ENCODE measurements around the gene LRP1.

LRP1 gene

DNA sequence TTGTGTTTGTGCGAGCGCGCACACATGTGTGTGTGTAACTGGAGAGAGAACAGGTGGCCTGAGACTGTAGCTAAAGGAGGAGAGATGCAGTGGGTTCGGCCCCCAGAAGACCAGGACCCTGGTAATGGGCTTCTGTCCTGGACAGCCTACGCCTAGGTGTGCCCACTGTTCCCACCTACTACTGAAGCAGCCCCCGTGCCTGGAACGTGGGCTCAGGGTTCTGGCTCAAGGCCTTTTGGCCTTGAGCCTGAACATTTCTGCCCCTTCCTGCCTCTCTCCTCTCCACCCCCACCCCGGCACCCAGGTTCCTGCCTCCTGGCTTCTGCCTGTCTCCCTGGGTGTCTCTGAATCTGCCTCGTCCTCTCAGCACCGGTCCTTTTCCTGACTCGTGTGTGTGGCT lies 86.8 kb downstream of the LRP1 start:
- ATAC-seq = no peak

GRCh38 chr12:57215668-57216013 lies 87.4 kb downstream of the LRP1 start:
- ATAC-seq = peak; percentile 47 to 56

DNA sequence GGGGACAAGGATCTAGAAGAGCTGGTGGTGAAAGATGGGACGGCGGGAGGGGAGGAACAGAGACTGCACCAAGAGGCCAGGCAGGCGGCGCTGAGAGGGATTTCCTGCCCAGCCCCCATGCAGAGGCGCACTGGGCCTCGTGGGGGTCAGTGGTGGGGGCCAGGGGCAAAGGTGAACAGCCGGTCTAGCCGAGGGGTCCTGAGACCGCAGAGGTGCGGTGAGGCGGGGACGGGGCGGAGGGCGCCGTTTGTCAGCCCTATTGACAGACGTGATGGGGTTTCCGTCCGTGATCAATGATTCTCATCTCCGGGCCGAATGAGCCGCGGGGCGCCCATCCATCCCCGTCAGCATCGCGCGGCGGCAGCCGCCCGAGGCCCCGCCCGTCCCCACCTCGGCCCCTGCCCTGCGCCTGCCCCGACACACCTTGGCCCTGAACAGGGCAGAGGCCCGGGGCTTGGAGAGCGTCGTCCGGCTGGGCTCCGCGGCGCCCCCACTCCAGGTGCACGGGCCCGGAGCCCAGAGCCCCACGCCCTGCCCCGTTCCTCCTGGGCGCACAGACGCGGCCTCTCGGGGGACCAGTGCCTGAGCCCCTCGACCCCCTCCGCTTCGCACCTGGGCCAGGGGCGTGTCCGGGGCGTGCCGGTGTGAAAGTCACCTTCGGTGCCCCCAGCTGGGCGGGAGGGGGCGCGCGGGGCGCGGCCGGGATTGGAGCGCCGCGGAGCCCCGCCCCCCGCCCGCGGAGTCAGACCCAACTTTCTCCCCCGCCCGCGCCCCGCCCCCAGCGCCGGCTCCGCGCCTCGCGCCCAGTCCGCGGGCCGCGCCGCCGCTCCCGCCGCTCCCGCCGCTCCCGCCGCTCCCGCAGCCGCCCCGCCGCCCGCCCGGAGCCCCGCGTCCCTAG lies 88.0 kb downstream of the LRP1 start, which contains the start of gene NXPH4:
Gene NXPH4, plus strand, starts transcription at position 781 of the 898 bp plus-strand sequence. CDS start 176 bp downstream, outside the sequence.
- ATAC-seq = peak; percentile 10 to 14

GRCh38 chr12:57216921-57217879 lies 88.9 kb downstream of the LRP1 start:
- no peak for ATAC-seq

DNA sequence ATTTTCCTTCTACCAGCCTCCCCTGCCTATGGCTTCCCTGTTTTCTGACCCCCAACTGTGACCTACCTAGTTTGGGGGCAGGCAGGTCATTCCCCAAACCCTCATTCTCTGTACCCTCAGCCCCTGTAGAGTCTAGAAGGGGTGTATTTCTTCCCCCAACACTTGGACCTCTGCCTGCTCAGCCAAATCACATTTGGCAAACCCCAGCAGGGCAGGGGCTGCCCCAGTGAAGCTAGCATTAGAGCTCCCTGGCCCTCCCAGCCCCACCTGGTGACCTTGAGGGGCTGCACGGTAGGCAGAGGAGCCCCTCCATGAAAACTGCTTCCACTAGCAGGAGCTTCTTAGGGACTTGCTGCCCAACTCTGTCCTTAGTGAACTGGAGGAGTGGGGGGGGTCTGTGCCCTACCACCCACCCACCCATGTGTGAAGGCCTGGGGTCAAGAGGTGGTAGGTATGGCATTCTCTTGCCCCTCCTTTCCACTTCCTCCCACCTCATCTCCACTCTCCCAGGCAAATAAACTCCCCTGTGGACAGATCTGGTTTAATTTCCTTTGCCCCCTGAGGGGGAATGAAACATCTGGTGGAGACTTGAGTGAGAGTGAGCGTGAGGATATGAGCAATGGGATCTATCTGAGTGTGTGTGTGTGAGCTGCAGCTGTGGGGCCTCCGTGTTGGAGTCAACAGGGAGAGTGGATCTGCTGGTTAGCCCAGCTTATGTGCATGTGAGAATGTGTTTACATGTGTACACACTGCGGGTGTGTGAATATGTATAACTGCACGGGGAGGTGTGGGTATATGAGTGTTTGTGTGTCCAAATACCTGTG lies 90.0 kb downstream of the LRP1 start:
- ATAC-seq = no peak

DNA sequence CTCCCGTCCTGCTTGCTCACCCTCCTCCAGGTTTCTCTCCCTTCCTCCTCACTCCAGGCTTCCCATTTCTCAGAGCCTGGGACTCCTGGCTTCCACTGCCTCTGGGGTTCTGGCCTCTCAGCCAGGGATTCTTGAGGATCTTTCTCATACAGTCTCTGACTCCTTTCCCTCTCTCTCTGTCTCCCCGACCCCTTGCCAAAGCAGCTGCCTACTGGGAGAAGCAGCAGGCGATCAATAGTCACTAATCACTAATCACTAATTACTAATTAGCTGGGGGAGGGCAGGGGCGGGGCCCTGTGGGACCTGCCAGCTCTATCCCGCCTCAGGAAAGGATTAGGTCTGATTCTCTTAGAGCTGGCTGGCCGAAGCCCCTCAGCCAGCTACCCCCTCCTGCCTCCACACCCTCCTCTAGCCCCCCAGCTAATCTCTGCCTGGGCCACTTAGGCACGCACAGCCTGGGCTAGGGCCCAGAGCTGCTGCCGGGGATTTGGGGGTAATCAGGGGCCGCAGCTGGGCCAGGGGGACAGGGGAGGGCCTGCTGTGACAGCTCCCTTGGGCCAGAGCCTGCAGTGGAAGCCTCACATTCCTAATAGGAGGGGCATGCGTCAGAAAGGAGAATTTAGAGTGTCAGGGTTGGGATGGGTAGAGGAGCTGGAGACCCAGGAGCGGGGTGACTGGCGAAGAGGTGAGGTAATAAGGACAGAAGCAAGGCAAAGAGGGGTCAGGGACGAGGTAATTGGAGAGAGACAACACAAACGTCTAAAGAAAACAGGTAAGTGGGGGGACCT lies 91.1 kb downstream of the LRP1 start:
- ATAC-seq = no peak

GRCh38 chr12:57219993-57220754 lies 91.9 kb downstream of the LRP1 start:
- no peak for ATAC-seq

- no peak for ATAC-seq
These were observed 92.5 kb downstream of the LRP1 start for GRCh38 chr12:57220770-57221168.

- ATAC-seq = no peak
These were observed 93.1 kb downstream of the LRP1 start for GRCh38 chr12:57221169-57221917.

GRCh38 chr12:57222286-57223190 lies 94.3 kb downstream of the LRP1 start:
- ATAC-seq = no peak

- ATAC-seq = peak in 1 of 2 donors; percentile 11
These were observed 95.2 kb downstream of the LRP1 start for GRCh38 chr12:57223191-57224165.

DNA sequence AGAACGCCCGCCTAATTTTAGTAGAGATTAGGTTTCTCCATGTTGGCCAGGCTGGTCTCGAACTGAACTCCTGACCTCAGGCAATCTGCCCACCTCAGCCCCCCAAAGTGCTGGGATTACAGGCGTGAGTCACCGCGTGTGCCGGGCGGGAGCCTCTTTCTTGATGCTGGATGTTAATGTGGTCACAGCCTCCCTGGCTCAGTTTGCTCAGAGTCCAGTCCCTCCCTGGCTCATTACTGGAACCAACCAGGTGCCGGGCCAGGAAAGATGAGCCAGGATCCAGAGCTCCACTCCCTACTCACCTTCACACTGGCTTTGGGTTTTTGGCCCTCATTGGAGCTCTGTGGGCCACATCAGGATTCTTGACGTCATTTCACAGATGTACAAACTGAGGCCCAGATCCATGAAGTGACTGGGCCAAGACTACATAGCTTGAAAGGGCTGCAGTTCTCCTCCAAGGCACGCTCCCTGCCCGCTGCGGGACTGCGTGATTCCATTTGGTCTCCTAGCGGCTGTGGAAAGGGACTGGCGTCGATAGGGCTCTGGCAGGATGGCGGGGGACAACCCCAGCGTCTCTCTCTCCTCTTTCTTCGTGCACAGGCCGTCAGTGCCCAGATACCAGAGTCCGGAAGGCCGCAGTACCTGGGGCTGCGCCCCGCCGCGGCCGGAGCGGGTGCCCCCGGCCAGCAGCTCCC lies 96.1 kb downstream of the LRP1 start:
- no peak for ATAC-seq

DNA sequence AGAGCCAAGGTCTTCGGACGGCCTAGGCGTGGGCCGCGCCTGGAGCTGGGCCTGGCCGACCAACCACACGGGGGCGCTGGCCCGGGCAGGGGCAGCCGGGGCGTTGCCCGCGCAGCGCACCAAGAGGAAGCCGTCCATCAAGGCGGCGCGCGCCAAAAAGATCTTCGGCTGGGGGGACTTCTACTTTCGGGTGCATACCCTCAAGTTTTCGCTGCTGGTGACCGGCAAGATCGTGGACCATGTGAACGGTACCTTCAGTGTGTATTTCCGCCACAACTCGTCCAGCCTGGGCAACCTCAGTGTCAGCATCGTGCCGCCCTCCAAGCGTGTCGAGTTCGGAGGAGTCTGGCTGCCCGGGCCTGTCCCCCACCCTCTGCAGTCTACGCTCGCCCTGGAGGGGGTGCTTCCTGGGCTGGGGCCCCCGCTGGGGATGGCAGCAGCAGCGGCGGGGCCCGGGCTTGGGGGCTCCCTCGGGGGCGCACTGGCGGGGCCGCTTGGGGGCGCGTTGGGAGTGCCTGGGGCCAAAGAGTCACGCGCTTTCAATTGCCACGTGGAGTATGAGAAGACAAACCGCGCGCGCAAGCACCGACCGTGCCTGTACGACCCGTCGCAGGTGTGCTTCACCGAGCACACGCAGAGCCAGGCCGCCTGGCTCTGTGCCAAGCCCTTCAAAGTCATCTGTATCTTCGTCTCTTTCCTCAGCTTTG lies 96.8 kb downstream of the LRP1 start:
- ATAC-seq = peak; percentile 55 to 57

DNA sequence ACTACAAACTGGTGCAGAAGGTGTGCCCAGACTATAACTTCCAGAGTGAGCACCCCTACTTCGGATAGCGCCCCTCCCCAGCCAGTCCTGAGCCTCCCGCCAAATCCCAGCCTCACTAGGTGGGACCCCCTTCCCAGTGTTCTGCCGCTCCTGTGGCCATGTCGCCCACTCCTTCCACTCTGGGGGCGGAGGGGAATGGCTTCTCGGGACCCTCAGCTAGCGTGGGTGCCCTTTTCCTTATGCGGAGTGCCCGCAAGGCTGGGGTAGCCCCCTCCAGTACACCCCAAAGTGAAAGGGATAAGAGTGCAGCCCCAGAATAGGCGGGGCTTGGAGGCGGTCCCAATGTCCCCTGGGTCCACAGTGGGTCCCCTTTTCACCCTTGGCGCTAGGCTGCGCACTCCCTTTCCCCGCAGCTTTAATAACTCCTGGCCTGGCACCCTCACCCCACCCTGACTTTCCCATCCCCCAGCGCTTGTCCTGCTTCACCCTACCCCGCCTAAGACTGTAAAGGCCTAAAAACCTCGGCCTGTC lies 97.5 kb downstream of the LRP1 start:
- no peak for ATAC-seq

GRCh38 chr12:57226588-57227314 lies 98.5 kb downstream of the LRP1 start:
- no peak for ATAC-seq
